GM12891 (cell line): ENCODE measurements around the gene ATP2B2.

Source experiments
- PAX5 ChIP-seq: IDR thresholded peaks from 2 replicates; pipeline ENCODE4 v1.6.1; 2011; ENCODE audit warnings: low read length, moderate library complexity, mild to moderate bottlenecking; ENCODE audit not compliant: insufficient read depth, severe bottlenecking
- POLR2A ChIP-seq: IDR thresholded peaks from 2 replicates; pipeline ENCODE4 v1.6.1; 2011; ENCODE audit warnings: low read depth, low read length, control low read depth
- POLR2AphosphoS5 ChIP-seq: IDR thresholded peaks from 2 replicates; pipeline ENCODE4 v1.6.1; 2011; ENCODE audit warnings: low read depth, low read length, control low read depth
- POU2F2 ChIP-seq: IDR thresholded peaks from 2 replicates; pipeline ENCODE4 v1.6.1; 2011; ENCODE audit warnings: low read depth, mild to moderate bottlenecking, control low read depth, low read length, moderate library complexity
- SPI1 ChIP-seq: IDR thresholded peaks from 2 replicates; pipeline ENCODE4 v1.6.1; 2011; ENCODE audit warnings: low read depth, low read length, control low read depth
- TAF1 ChIP-seq: IDR thresholded peaks from 2 replicates; pipeline ENCODE4 v1.6.1; 2011; ENCODE audit warnings: low read depth, low read length, control low read depth

DNA sequence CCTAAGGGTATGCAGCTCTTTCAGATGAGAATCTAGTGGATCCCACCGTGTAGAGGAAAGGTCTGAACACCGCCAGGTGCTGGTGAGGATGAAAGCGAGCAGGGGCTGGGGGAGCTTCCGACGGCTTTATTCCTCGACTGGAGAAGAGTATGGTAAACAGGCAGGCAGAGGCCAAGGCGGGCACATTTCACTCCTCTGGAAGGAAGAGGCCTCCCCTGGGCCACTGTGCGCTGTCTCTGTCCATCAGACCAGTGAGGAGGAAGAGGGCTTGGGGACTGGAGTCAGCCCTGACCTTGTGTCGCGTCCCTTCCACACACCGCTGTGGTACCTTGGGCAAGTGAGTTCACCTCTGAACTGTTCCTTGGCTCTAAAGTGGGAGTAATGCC lies 216.8 kb downstream of the ATP2B2 start:
- TF ChIP-seq POLR2A (no peak), POU2F2 (no peak), POLR2AphosphoS5 (no peak), TAF1 (no peak), PAX5 (no peak), SPI1 (no peak)
